Effector CD8-positive, alpha-beta T cell (primary cell): ENCODE data around the gene PCDHB15.
"Not testable (repeated sequence)": the region's sequence is repeated elsewhere in the genome, so short reads cannot be mapped to it uniquely, and the experiment has no call there.

Source experiments
- DNase-seq: peaks from one replicate; lab custom pipeline; 2025; lab: John Stamatoyannopoulos, UW

PCDHB15 gene

DNA sequence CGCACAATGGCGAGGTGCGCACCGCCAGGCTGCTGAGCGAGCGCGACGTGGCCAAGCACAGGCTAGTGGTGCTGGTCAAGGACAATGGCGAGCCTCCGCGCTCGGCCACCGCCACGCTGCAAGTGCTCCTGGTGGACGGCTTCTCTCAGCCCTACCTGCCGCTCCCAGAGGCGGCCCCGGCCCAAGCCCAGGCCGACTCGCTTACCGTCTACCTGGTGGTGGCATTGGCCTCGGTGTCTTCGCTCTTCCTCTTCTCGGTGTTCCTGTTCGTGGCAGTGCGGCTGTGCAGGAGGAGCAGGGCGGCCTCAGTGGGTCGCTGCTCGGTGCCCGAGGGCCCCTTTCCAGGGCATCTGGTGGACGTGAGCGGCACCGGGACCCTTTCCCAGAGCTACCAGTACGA lies 2.2 kb downstream of the PCDHB15 start:
- not testable (repeated sequence) for DNase-seq

DNA sequence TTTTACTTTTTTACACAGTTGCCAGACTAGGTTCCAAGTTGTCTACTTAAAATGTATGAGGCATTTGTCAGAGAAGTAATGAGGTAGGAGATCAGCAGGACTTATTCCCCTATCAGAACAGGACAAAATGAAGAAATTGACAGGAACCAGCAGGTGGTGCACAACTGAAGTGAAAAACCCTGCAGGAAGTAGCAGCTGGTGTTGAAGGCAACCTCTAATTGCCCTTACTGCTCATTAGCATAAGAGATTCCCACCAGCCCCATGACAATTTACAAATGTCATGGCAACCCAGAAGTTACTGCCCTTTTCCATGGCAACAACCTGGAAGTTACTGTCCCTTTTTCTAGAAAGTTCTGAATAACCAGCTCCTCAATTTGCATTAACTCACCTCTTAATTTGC lies 5.4 kb downstream of the PCDHB15 start:
- no peak for DNase-seq

DNA sequence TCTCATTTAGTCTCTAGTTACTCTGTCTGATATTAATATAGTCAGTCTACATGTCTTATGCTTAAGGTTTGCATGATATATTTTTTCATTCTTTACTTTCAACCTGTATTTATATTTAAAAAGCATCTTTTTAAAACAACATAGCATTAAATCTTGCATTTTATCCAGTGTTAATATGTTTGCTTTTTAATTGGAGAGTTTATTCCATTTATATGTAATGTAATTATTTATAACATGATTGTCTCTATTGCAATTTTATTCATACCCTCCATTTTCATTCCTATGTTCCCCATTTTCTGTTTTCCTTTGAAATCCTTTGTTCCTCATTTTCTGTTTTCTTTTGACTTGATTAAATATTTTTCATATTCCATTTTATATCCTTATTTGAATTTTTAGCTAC lies 13.3 kb downstream of the PCDHB15 start:
- DNase-seq: no peak

DNA sequence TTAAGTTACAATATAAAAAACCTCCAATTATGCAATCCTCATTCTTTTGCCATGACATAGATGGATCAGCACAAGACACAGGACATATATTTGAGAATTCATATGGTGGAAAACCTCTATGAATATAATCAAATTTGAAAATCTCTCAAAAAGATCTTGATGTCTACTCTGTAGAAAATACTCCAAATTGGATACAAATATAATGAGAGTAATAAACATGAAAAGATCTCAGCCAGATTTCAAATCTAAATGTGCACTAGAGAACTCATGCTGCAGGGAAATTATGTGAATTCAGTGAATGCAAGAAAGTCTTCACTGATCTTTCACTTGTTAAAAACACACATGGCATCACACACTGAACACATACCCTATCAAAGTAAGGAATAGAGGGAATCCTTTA lies 13.8 kb downstream of the PCDHB15 start:
- DNase-seq: no peak

DNA sequence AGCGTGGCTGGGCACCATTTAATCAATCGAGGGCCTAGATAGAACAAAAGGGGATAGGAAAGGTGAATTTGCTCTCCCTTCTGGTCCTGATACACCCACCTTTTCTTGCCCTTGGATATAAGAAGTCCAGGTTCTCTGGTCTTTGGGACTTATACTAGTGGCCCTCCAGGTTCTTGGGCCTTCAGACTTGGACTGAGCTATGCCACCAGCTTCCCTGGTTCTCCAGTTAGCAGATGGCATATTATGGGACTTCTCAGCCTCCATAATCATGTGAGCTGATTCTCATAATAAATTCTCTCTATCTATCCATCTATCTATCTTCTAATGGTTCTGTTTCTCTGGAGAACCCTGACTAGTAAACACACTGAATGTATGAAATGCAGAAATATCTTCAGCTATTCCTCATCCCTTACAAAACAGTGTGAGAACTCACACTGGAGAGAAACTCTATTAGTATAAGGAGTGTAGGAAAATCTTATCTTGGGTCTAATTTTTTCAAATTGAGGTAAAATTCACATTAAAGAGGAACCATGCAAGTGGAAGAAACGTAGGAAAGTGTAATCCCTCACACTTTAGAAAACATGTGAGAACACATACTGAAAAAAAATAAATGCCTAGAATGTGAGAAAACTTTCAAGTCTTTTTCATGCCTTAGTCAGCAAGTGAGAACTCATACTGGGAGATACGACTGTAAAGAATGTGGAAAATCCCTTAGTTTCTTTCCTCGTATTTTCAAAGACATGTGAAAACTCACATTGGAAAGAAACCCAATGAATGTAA lies 15.5 kb downstream of the PCDHB15 start:
- DNase-seq: no peak

DNA sequence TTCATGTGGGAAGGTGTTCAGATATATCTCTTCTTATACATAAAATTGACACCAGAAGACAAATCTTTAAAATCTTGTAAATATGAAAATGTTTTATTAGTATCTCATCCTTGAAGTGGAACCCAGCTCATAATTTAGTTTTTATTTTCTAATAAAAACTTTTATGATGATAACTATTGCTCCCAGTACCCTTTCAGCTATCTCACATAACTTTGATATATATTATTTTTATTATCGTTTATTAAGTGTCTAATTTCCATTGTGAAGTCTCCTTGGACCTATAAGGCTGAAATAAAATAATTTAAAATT lies 16.0 kb downstream of the PCDHB15 start:
- DNase-seq: no peak

DNA sequence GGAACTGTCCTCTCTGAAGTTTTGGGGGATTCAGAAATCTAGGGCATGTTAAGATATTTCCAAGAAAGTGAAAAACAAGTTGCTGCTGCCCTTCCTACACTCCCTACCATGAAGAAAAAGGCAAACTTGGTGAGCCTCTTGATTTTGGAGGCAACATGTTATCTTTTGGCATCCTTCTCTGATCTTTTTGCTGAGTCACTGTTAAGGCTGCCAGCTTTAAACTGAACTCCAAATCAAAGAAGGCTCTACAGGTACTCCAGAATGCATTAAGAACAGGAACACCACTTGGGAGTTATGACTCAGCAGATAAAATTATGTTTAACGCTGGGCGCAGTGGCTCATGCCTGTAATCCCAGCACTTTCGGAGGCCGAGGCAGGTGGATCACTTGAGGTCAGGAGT lies 24.0 kb downstream of the PCDHB15 start:
- DNase-seq: no peak

DNA sequence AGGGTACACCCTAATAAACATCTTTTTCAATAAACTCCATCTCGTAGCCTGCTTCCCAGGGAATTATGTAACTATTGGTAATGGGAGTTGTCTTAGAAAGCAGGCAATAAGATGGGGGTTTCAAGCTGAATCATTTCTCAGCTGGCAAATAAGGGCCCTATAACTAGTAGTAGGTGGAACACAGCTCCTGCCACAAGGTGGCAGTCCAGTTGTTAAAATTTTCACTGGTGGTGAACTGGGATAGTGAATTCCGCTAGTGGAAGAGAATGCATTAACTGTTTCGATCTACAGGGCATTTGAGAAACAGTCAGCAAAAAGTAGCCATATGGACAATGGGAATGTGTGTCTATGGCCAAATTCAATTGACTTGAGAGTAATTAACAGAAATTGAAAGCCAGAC lies 27.7 kb downstream of the PCDHB15 start:
- DNase-seq: no peak

DNA sequence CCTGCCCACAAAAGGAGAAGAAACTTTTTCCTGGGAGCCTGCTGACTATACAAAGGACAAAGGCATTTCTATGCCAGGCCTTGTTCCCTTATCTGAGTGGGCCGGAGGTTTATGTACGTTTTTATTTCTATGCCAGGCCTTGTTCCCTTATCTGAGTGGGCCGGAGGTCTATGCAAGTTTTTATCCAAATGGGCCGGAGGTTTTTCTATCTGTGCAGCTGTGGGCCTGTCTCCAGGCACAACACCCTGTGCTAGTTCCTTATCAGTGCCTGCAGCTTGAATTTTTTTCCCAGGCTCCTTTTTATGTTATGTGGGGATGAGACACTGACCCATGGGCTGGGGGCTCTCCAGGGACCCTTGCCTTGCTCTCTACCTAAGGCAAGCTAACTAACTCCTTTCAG lies 53.2 kb downstream of the PCDHB15 start:
- no peak for DNase-seq
